Left lung (tissue), 10 donors: ENCODE measurements around the gene C3orf22. TPM values are rescaled to one million over a fixed set of nuclear protein-coding genes. Genes with fewer than 3 reads are reported as not detected.

ENCODE experiments used
- ATAC-seq: fragments of 200-7000 bp; cut with Tn5 transposase; one replicate; pipeline ENCODE4 v1.9.1; 2020; ENCODE audit warnings: moderate library complexity
- DNase-seq, 4 donors: peaks; one replicate each; pipeline ENCODE4 v3.0.0-alpha.2; 2013 to 2020
- H3K27ac ChIP-seq, 2 donors: fragments of 200-600 bp; sonication (generic) in 1 of 2; one replicate each; pipeline versions ENCODE4 v1.5.0 to v1.8.0; 2020 to 2021
- H3K27me3 ChIP-seq, 2 donors: fragments of 200-600 bp; sonication (generic) in 1 of 2; one replicate each; pipeline versions ENCODE4 v1.5.0 to v1.8.0; 2020 to 2021
- H3K36me3 ChIP-seq, 2 donors: fragments of 200-600 bp; sonication (generic) in 1 of 2; one replicate each; pipeline versions ENCODE4 v1.5.0 to v1.8.0; 2020 to 2021
- H3K4me1 ChIP-seq, 2 donors: fragments of 200-600 bp; one replicate each; pipeline ENCODE4 v1.8.0; 2021
- H3K4me3 ChIP-seq, 2 donors: fragments of 200-600 bp; sonication (generic) in 1 of 2; one replicate each; pipeline versions ENCODE4 v1.5.0 to v1.8.0; 2020 to 2021; ENCODE audit warnings: mild to moderate bottlenecking in 1 of 2
- H3K9me3 ChIP-seq, 2 donors: fragments of 200-600 bp; sonication (generic) in 1 of 2; one replicate each; pipeline versions ENCODE4 v1.5.0 to v1.8.0; 2020 to 2021
- intact Hi-C, 2 donors: fragments of 100-400 bp; cut with DNase I; formaldehyde crosslinking; loops; one replicate each; pipeline versions ENCODE4 v1.11.2 to v1.14.2; 2022
- polyA plus RNA-seq, 6 donors: library from polyadenylated mRNA; unstranded; fragments of 120-200 nt; gene quantifications; one replicate each; pipeline ENCODE4 v1.2.1, GENCODE V29; 2013; ENCODE audit not compliant: insufficient read length in 6 of 6
- total RNA-seq, 2 donors: library from RNA; stranded (reverse); fragmentation: NEBNext Ultra II Directional; extraction: Animal tissue kit (Norgen Biotek cat#: 25700); gene quantifications; one replicate each; pipeline ENCODE4 v1.2.1, GENCODE V29; 2021
- TF ChIP-seq, protein P1 (sequence below), 2 donors: fragments of 200-600 bp; sonication (generic) in 1 of 2; IDR thresholded peaks; one replicate each; pipeline versions ENCODE4 v1.5.0 to v1.8.0; 2021; ENCODE audit warnings: antibody characterized with exemption in 2 of 2
- donor health status: DM: no; HTN: yes; CAD: no.
- donor health status: DM: no; HTN: no; CAD: no.

The C3orf22 gene
- total and polyA plus RNA-seq, 8 donors = 0.10 to 0.25 (median 0.12) TPM; not detected in 3

DNA sequence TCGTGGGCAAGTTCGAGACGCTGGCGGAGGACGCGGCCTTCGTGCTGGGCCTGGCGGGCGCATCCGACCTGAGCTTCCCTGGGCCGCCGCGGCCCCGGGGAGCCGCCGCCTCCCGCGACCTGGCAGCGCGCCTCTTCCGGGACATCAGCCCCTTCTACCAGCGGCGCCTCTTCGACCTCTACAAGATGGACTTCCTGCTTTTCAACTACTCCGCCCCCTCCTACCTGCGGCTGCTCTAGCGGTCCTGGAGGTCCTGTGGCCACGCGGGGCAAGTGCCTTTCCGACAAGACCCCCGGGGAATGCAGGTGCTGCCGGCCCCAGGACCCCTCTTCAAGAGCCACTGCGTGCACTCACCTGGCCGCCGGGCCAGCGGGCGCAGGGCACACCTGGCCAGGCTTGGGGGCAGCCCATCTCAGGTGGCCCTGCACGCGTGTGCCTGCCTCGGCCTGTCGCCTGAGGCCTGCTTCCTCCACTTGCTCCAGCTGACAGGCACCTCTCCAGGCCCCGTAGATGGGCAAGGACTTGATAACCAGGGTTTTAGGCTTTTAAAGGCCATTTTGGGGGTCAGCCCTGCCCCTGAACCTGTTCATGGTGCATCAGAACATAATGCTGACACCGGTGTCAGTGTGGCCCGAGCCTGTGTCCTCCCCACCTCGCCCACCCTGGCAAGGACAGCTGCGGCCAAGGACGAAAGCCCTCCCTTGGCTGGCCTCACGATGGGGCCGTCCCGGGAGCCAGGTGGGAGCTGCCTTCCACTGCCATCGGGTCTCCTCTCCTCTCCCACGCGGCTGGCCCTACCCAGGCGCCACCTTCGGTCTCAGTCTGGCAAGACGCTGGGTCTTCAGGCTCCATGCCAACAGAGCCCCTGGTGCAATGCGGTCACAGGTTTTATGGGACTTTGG, 16.1 kb downstream of the C3orf22 start:
- H3K4me3 ChIP-seq = no peak overlapping the region
- no peaks in the 10 kb centered on the region for H3K36me3 ChIP-seq
- H3K4me1 ChIP-seq = peaks cover 0 to 16% of the 10 kb centered on the region in 2 donors
- no peak overlapping the region for H3K27ac ChIP-seq
- H3K9me3 ChIP-seq = no peaks in the 10 kb centered on the region
- ATAC-seq = no peak
- peak in 2 of 4 donors; percentile 29 to 72 for DNase-seq
- TF ChIP-seq, protein P1, sequence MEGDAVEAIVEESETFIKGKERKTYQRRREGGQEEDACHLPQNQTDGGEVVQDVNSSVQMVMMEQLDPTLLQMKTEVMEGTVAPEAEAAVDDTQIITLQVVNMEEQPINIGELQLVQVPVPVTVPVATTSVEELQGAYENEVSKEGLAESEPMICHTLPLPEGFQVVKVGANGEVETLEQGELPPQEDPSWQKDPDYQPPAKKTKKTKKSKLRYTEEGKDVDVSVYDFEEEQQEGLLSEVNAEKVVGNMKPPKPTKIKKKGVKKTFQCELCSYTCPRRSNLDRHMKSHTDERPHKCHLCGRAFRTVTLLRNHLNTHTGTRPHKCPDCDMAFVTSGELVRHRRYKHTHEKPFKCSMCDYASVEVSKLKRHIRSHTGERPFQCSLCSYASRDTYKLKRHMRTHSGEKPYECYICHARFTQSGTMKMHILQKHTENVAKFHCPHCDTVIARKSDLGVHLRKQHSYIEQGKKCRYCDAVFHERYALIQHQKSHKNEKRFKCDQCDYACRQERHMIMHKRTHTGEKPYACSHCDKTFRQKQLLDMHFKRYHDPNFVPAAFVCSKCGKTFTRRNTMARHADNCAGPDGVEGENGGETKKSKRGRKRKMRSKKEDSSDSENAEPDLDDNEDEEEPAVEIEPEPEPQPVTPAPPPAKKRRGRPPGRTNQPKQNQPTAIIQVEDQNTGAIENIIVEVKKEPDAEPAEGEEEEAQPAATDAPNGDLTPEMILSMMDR (IDR thresholded peaks at IDR 0.05) = no peak
- peaks cover 12 to 33% of the 10 kb centered on the region in 2 donors for H3K27me3 ChIP-seq
- intact Hi-C loops = no loop called here

DNA sequence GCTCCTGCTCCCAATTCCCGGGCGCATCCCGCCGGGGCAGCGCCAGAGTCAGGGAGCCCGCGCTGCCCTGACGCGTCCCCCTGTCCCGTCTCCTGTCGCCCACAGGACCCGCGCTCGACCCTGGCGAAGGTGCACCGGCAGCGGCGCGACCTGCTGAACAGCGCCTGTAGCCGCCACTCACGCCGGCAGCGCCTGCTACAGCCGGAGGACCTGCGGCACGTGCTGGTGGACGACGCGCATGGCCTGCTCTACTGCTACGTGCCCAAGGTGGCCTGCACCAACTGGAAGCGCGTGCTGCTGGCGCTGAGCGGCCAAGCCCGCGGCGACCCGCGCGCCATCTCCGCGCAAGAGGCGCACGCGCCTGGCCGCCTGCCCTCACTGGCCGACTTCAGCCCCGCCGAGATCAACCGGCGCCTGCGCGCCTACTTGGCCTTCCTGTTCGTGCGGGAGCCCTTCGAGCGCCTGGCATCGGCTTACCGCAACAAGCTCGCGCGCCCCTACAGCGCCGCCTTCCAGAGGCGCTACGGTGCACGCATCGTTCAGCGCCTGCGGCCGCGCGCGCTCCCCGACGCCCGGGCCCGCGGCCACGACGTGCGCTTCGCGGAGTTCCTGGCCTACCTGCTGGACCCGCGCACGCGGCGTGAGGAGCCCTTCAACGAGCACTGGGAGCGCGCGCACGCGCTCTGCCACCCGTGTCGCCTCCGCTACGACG, 16.9 kb downstream of the C3orf22 start:
- DNase-seq = peak in 2 of 4 donors; percentile 30 to 81
- intact Hi-C loops = no loop called here
- H3K36me3 ChIP-seq = no peaks in the 10 kb centered on the region
- H3K27ac ChIP-seq = no peak overlapping the region
- peaks cover 0 to 16% of the 10 kb centered on the region in 2 donors for H3K4me1 ChIP-seq
- TF ChIP-seq, protein P1 (IDR thresholded peaks at IDR 0.05) = no peak
- no peak for ATAC-seq
- H3K27me3 ChIP-seq = peaks cover 12 to 34% of the 10 kb centered on the region in 2 donors
- no peak overlapping the region for H3K4me3 ChIP-seq
- H3K9me3 ChIP-seq = no peaks in the 10 kb centered on the region

DNA sequence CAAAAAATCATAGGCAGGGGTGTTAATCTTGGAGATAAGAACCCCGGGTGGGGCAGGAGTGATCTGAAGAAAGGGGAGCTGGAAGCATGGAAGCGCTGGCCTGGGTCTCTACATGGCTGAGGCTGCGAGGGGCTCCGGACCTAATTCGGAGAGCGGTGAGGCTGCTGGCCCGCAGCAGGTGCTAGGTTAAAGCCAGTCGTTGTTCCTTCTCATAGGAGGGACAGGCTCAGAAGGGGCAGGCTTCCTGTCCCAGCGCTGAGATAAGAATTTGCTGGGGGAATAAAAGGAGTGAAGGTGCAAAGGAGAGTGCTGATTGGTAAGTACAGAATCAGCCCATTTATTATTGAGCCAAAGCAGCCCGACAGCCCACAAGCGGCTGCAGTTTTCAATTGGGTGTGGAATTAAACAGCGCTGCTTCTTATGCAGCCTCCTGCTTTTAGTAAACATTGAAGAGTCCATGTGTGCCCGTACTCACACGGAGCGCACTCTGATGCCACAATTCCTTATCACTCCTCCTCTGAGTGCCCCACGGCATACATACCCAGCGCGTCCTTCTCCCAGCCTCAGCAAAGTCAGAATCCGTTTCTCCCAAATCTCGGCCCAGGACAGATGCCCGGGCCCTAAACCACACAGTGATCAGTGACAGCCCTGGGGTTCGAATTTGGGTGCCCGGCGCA, 17.6 kb downstream of the C3orf22 start:
- Histone ChIP-seq H3K4me3 (no peak overlapping the region), H3K9me3 (no peaks in the 10 kb centered on the region), H3K4me1 (peaks cover 0 to 16% of the 10 kb centered on the region in 2 donors), H3K27me3 (peaks cover 12 to 34% of the 10 kb centered on the region in 2 donors), H3K27ac (peak overlapping the region in 1 of 2 donors; percentile 68), H3K36me3 (no peaks in the 10 kb centered on the region)
- TF ChIP-seq, protein P1 (IDR thresholded peaks at IDR 0.05) = no peak
- no peak for ATAC-seq
- intact Hi-C loops = no loop called here
- DNase-seq = peak in 2 of 4 donors; percentile 25 to 73

DNA sequence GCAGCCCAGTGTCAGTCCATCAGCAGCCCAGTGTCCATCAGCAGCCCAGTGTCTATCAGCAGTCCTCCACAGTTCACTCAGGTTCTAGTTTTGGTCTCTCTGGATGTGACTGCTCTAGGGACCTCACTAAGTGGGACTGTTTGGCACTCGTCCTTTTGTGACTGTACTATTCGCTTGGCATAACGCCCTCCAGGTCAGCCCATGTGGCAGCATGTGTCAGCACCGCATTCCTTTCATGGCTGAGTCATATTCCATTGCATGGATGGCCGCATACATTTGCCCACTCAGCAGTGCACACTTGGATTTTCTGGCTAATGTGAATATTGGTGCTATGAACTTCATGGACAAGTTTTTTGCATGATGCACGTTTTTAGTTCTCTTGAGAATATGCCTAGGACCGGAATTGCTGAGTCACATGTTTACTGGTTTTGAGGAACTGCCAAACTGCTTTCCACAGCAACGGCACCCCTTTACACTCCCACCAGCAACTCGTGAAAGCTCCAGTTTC, 18.3 kb downstream of the C3orf22 start:
- Histone ChIP-seq H3K36me3 (no peaks in the 10 kb centered on the region), H3K4me1 (peaks cover 0 to 16% of the 10 kb centered on the region in 2 donors), H3K9me3 (no peaks in the 10 kb centered on the region), H3K4me3 (no peak overlapping the region), H3K27me3 (peaks cover 12 to 34% of the 10 kb centered on the region in 2 donors), H3K27ac (peak overlapping the region in 1 of 2 donors; percentile 68)
- TF ChIP-seq, protein P1 (IDR thresholded peaks at IDR 0.05) = no peak
- intact Hi-C loops = no loop called here
- DNase-seq = peak in 2 of 4 donors; percentile 39 to 65
- ATAC-seq = peak; percentile 59
